Epithelial cell of esophagus (primary cell): ENCODE data around the gene JAK1.

Experiments used
- DNase-seq: peaks from one replicate; pipeline ENCODE4 v3.0.0; 2010; ENCODE audit warnings: low read depth
- H3K4me3 ChIP-seq: 2 replicates; pipeline ENCODE4 v1.5.1; 2011; ENCODE audit warnings: mild to moderate bottlenecking, low read length, control low read depth
- CTCF ChIP-seq: IDR thresholded peaks from 2 replicates; pipeline ENCODE4 v1.5.1; 2011; ENCODE audit warnings: low read depth, mild to moderate bottlenecking, low read length, control low read depth, inconsistent platforms; ENCODE audit not compliant: insufficient read depth; ENCODE audit errors: missing control alignments

JAK1 gene

GRCh38 chr1:64872067-64872466 is 94.3 kb downstream of the JAK1 start:
- TF ChIP-seq CTCF: no peak
- DNase-seq: no peak
- no peak overlapping the region for H3K4me3 ChIP-seq

GRCh38 chr1:64871256-64871655 is 95.1 kb downstream of the JAK1 start:
- H3K4me3 ChIP-seq: no peak overlapping the region
- TF ChIP-seq CTCF: no peak
- DNase-seq: no peak

GRCh38 chr1:64867266-64867665 is 99.1 kb downstream of the JAK1 start:
- TF ChIP-seq CTCF: no peak
- no peak overlapping the region for H3K4me3 ChIP-seq
- no peak for DNase-seq

GRCh38 chr1:64866689-64867088 is 99.7 kb downstream of the JAK1 start:
- no peak for DNase-seq
- no peak overlapping the region for H3K4me3 ChIP-seq

GRCh38 chr1:64865105-64865757 is 101.1 kb downstream of the JAK1 start:
- no peak for TF ChIP-seq CTCF
- no peak for DNase-seq
- no peak overlapping the region for H3K4me3 ChIP-seq

More at GRCh38 chr1:64866689-64867088, 99.7 kb downstream of the JAK1 start:
- TF ChIP-seq CTCF: no peak

GRCh38 chr1:64864018-64864940 is 102.1 kb downstream of the JAK1 start:
- DNase-seq: peak; percentile 83
- no peak for TF ChIP-seq CTCF
- H3K4me3 ChIP-seq: no peak overlapping the region
